Neuronal stem cell (in vitro differentiated cells): ENCODE data around the gene F13A1.

Source experiments
- DNase-seq: peaks from one replicate; pipeline ENCODE4 v3.0.0-alpha.2; 2013; ENCODE audit warnings: low spot score
- H2AFZ ChIP-seq: one replicate; pipeline ENCODE4 v1.6.1; 2013; ENCODE audit warnings: mild to moderate bottlenecking, low read length, inconsistent platforms
- H2AK5ac ChIP-seq: 2 replicates; pipeline ENCODE4 v1.6.1; 2013; ENCODE audit warnings: low read depth, mild to moderate bottlenecking, inconsistent platforms, low read length, moderate library complexity, mixed read lengths
- H2BK120ac ChIP-seq: 2 replicates; pipeline ENCODE4 v1.6.1; 2013; ENCODE audit warnings: low read depth, mild to moderate bottlenecking, inconsistent platforms, low read length, moderate library complexity, mixed read lengths
- H2BK12ac ChIP-seq: one replicate; pipeline ENCODE4 v1.6.1; 2013; ENCODE audit warnings: low read length, inconsistent platforms
- H2BK15ac ChIP-seq: 2 replicates; pipeline ENCODE4 v1.6.1; 2013; ENCODE audit warnings: mild to moderate bottlenecking, low read length, inconsistent platforms, mixed read lengths
- H2BK5ac ChIP-seq: one replicate; pipeline ENCODE4 v1.6.1; 2013; ENCODE audit warnings: inconsistent platforms, mild to moderate bottlenecking, low read length, moderate library complexity
- H3K14ac ChIP-seq: one replicate; pipeline ENCODE4 v1.6.1; 2013; ENCODE audit warnings: low read length, inconsistent platforms
- H3K18ac ChIP-seq: 2 replicates; pipeline ENCODE4 v1.6.1; 2013; ENCODE audit warnings: low read length, inconsistent platforms
- H3K23ac ChIP-seq: 2 replicates; pipeline ENCODE4 v1.6.1; 2013; ENCODE audit warnings: low read depth, mild to moderate bottlenecking, mixed read lengths, low read length, inconsistent platforms; ENCODE audit not compliant: poor library complexity
- H3K27ac ChIP-seq: replicated peaks from 3 replicates; pipeline ENCODE4 v1.5.1; 2013; ENCODE audit warnings: low read length, inconsistent platforms
- H3K27me3 ChIP-seq, 3 experiments: 2 replicates each; pipeline ENCODE4 v1.6.1; 2013; ENCODE audit warnings: low read length in 3 of 3, mild to moderate bottlenecking in 2 of 3, inconsistent platforms in 1 of 3, low read depth in 1 of 3, mixed read lengths in 1 of 3, moderate library complexity in 1 of 3; ENCODE audit not compliant: control insufficient read depth in 3 of 3, insufficient read depth in 3 of 3
- H3K36me3 ChIP-seq, 2 donors: replicated peaks in 1 of 2; 2 replicates each; pipeline ENCODE4 v1.6.1; 2013; ENCODE audit warnings: low read length in 2 of 2; ENCODE audit not compliant: control insufficient read depth in 2 of 2, insufficient read depth in 2 of 2
- H3K4ac ChIP-seq: 2 replicates; pipeline ENCODE4 v1.6.1; 2013; ENCODE audit warnings: inconsistent platforms, mild to moderate bottlenecking, low read length, moderate library complexity
- H3K4me1 ChIP-seq, 2 donors: 1 replicate in 1 of 2; 2 replicates in 1 of 2; pipeline ENCODE4 v1.6.1; 2013; ENCODE audit warnings: low read length in 2 of 2, low read depth in 1 of 2; ENCODE audit not compliant: control insufficient read depth in 2 of 2, insufficient read depth in 1 of 2
- H3K4me2 ChIP-seq: one replicate; pipeline ENCODE4 v1.6.1; 2013; ENCODE audit warnings: mild to moderate bottlenecking, low read length, inconsistent platforms; ENCODE audit not compliant: insufficient read depth, poor library complexity, severe bottlenecking
- H3K4me3 ChIP-seq, 2 donors: 2 replicates each; pipeline ENCODE4 v1.5.1; 2013; ENCODE audit warnings: low read length in 2 of 2, mild to moderate bottlenecking in 2 of 2, inconsistent platforms in 1 of 2, moderate library complexity in 1 of 2
- H3K79me1 ChIP-seq: one replicate; pipeline ENCODE4 v1.6.1; 2013; ENCODE audit warnings: low read depth, mild to moderate bottlenecking, inconsistent platforms, low read length, moderate library complexity
- H3K9ac ChIP-seq: one replicate; pipeline ENCODE4 v1.6.1; 2013; ENCODE audit warnings: mild to moderate bottlenecking, low read depth, low read length, inconsistent platforms; ENCODE audit not compliant: poor library complexity
- H3K9me3 ChIP-seq, 2 donors: replicated peaks in 1 of 2; 2 replicates each; pipeline versions ENCODE3 to v1.6.1; 2013; ENCODE audit warnings: low read length in 2 of 2, mild to moderate bottlenecking in 2 of 2, inconsistent platforms in 1 of 2, low read depth in 1 of 2, mixed read lengths in 1 of 2, moderate library complexity in 1 of 2; ENCODE audit not compliant: control insufficient read depth in 2 of 2, insufficient read depth in 1 of 2
- H4K8ac ChIP-seq: one replicate; pipeline ENCODE4 v1.6.1; 2013; ENCODE audit warnings: low read depth, mild to moderate bottlenecking, inconsistent platforms, low read length, moderate library complexity
- H4K91ac ChIP-seq: one replicate; pipeline ENCODE4 v1.6.1; 2013; ENCODE audit warnings: low read length, low read depth, mild to moderate bottlenecking, inconsistent platforms; ENCODE audit not compliant: poor library complexity
- WGBS, 2 donors: extraction: QIAGEN DNeasy Blood & Tissue Kit; methylation state at CpG; one replicate each; pipeline ENCODE4 v1.1.7; 2013; ENCODE audit warnings: missing lambda C conversion rate in 2 of 2, mixed read lengths in 1 of 2; ENCODE audit not compliant: insufficient read length in 2 of 2, insufficient replicate concordance in 1 of 2; ENCODE audit errors: extremely low coverage in 2 of 2; 5-methylcytosine and 5-hydroxymethylcytosine counted together

F13A1 gene

DNA sequence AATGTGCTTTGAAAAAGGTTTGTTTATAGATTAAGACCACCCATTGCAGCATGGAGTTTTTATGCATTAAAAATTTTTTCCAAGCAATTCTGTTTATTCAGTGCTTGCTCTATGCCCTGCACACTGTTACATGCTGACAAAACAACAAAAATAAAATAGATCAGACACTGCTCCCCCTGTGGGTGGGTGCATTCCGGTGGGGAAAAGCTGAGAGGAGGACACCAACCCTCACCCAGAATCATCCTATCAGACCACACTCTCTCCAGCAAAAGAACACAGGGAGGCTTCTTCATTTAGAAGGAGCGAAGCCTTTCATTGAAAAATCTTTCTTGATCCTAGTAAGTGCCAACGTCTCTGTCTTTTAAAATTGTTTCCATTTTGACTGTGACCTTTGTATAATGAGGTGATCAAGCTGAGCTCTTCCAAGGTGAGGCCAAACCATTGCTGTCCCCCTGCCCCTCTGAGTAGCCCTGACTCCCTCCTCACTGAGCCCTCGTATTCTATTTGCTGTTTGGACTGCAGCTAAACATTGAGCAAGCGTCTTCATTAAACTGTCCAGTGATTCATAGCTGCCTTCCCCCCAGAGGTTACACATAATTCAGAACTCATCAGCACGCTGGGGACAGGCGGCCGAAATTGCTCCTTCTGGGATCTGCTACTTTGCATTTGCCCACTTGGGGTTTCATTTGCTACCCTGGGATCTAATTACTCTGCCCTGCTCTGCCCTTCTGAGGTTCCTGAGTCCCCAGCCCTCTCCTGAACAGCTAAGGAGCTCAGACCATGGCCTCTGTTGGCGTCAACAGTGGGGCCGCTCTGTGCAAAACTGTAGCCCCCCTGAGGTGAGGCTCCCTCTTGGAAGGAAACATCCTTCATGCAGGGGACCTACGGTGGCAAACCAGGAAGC, 102.4 kb downstream of the F13A1 start:
- Histone ChIP-seq H3K79me1 (no peaks in the 10 kb centered on the region), H4K8ac (peak overlapping the region; percentile 84), H2AFZ (no peak overlapping the region), H2AK5ac (peak overlapping the region; percentile 40), H3K4ac (no peak overlapping the region), H3K27me3 (no peaks in the 10 kb centered on the region), H2BK120ac (no peak overlapping the region), H3K4me1 (peaks cover 0 to 3% of the 10 kb centered on the region in 2 donors), H3K18ac (no peak overlapping the region), H2BK12ac (no peak overlapping the region), H3K27ac (no peak overlapping the region), H3K9me3 (no peaks in the 10 kb centered on the region), H2BK5ac (no peak overlapping the region), H3K4me3 (no peak overlapping the region), H3K14ac (no peak overlapping the region), H3K4me2 (no peak overlapping the region), H4K91ac (no peak overlapping the region), H2BK15ac (peak overlapping the region; percentile 21), H3K36me3 (no peaks in the 10 kb centered on the region), H3K9ac (no peak overlapping the region), H3K23ac (no peak overlapping the region)
- WGBS, 2 donors = no CpG with 5 or more reads among the region's 11 CpGs
- no peak for DNase-seq

DNA sequence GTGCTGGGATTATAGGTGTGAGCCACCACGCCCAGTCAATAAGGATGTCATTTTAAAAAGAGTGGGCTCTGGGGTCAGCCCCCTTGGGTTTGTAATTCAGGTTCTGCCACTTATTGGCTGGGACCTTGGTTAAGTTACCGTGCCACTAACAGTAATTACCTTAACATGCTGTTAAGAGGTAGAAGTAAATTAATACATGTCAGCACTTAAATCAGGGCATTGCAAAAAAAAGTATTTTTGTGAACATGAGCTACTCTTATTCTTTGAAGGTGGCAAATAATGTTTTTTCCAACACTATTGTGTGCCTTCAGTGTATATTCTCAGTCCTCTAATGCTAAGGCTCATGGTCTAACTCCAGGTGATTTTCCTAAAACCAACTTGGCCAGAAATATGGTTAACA, 109.5 kb downstream of the F13A1 start:
- Histone ChIP-seq H3K79me1 (no peaks in the 10 kb centered on the region), H3K14ac (no peak overlapping the region), H4K8ac (no peak overlapping the region), H2AK5ac (no peak overlapping the region), H3K18ac (no peak overlapping the region), H2BK120ac (no peak overlapping the region), H3K4me3 (no peak overlapping the region), H3K4ac (no peak overlapping the region), H2BK5ac (no peak overlapping the region), H2AFZ (no peak overlapping the region), H3K27me3 (no peaks in the 10 kb centered on the region), H3K4me1 (no peaks in the 10 kb centered on the region), H3K27ac (no peak overlapping the region), H3K4me2 (no peak overlapping the region), H2BK15ac (no peak overlapping the region), H3K23ac (no peak overlapping the region), H3K9ac (no peak overlapping the region), H3K36me3 (no peaks in the 10 kb centered on the region), H3K9me3 (no peaks in the 10 kb centered on the region), H4K91ac (no peak overlapping the region), H2BK12ac (no peak overlapping the region)
- no peak for DNase-seq
- no CpG with 5 or more reads among the region's 2 CpGs for WGBS, 2 donors

DNA sequence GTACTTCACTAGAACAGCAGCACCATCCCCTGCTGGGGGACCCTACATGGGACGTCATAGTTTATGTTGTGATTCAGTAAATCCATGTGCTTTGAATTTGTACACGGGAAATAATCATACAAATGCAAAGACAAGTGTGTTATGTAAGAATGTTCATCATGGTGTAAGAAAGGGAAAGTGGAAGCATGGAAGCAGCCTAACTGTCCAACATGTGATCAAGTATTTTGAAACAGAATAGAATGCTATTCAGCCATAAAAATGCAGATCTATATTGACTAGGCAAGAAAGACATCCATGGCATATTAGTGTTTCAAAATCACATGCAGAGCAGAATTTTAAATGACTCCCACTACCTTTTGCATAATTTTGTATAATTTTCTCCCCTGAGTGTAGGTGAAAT, 117.6 kb downstream of the F13A1 start:
- no peaks in the 10 kb centered on the region for H3K4me1 ChIP-seq
- H3K18ac ChIP-seq = no peak overlapping the region
- H3K36me3 ChIP-seq = no peaks in the 10 kb centered on the region
- H2BK5ac ChIP-seq = no peak overlapping the region
- no CpG with 5 or more reads among the region's 2 CpGs for WGBS, 2 donors
- no peak overlapping the region for H3K14ac ChIP-seq
- H2AK5ac ChIP-seq = no peak overlapping the region
- H4K8ac ChIP-seq = no peak overlapping the region
- H2BK15ac ChIP-seq = no peak overlapping the region
- H4K91ac ChIP-seq = no peak overlapping the region
- H3K23ac ChIP-seq = no peak overlapping the region
- H2BK120ac ChIP-seq = no peak overlapping the region
- H2AFZ ChIP-seq = no peak overlapping the region
- H2BK12ac ChIP-seq = no peak overlapping the region
- H3K79me1 ChIP-seq = no peaks in the 10 kb centered on the region
- no peak overlapping the region for H3K9ac ChIP-seq
- no peak overlapping the region for H3K4me3 ChIP-seq
- no peaks in the 10 kb centered on the region for H3K9me3 ChIP-seq
- DNase-seq = no peak
- no peak overlapping the region for H3K4me2 ChIP-seq
- H3K4ac ChIP-seq = no peak overlapping the region
- no peaks in the 10 kb centered on the region for H3K27me3 ChIP-seq
- no peak overlapping the region for H3K27ac ChIP-seq

DNA sequence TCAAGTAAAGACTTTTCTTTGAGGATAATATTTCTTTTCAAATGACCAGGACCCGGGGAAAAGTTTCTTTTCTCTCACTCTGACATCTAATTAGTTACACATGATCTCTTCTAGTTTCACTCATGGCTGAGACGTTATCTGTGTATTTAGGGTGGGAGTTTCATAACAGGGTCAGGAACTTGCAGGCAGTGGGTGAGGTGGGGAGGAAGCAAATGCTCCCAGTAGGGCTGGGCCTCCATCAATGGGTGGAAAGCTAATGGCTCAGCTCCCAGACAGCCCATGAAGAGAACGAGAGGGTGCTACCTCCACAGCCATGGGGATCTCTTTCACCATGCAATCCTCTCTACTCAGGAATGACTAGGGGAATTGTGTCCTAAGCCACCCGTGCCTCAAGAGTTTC, 119.3 kb downstream of the F13A1 start:
- WGBS, 2 donors = no CpG with 5 or more reads among the region's 4 CpGs
- Histone ChIP-seq H3K9ac (no peak overlapping the region), H3K36me3 (no peaks in the 10 kb centered on the region), H3K79me1 (no peaks in the 10 kb centered on the region), H2BK120ac (no peak overlapping the region), H3K4me2 (no peak overlapping the region), H2BK15ac (no peak overlapping the region), H3K27me3 (no peaks in the 10 kb centered on the region), H3K14ac (no peak overlapping the region), H3K4ac (no peak overlapping the region), H2AK5ac (no peak overlapping the region), H3K4me1 (no peaks in the 10 kb centered on the region), H3K9me3 (no peaks in the 10 kb centered on the region), H3K27ac (no peak overlapping the region), H2AFZ (no peak overlapping the region), H4K8ac (no peak overlapping the region), H2BK5ac (no peak overlapping the region), H3K4me3 (no peak overlapping the region), H3K23ac (no peak overlapping the region), H2BK12ac (no peak overlapping the region), H4K91ac (no peak overlapping the region), H3K18ac (no peak overlapping the region)
- DNase-seq = no peak
